Stimulated activated CD8-positive, alpha-beta memory T cell treated with anti-CD3 and anti-CD28 coated beads, Interleukin-12 subunit alpha, Interleukin-12 subunit beta, amount 100 ng/mL, for 1 hour (primary cell): ENCODE measurements around the gene HDX.
A peak's percentile ranks its signal among the peaks of the same experiment; 100 is the strongest.
"Not testable (repeated sequence)": the region's sequence is repeated elsewhere in the genome, so short reads cannot be mapped to it uniquely, and the experiment has no call there.

Experiments used
- DNase-seq: peaks from one replicate; pipeline ENCODE4 v3.0.0-alpha.2; 2020; ENCODE audit warnings: low read depth

The HDX gene, protein sequence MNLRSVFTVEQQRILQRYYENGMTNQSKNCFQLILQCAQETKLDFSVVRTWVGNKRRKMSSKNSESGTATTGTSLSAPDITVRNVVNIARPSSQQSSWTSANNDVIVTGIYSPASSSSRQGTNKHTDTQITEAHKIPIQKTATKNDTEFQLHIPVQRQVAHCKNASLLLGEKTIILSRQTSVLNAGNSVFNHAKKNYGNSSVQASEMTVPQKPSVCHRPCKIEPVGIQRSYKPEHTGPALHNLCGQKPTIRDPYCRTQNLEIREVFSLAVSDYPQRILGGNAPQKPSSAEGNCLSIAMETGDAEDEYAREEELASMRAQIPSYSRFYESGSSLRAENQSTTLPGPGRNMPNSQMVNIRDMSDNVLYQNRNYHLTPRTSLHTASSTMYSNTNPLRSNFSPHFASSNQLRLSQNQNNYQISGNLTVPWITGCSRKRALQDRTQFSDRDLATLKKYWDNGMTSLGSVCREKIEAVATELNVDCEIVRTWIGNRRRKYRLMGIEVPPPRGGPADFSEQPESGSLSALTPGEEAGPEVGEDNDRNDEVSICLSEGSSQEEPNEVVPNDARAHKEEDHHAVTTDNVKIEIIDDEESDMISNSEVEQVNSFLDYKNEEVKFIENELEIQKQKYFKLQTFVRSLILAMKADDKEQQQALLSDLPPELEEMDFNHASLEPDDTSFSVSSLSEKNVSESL

GRCh38 chrX:84501798-84502628 lies at the start of gene HDX:
Gene HDX, minus strand, starts transcription at chrX:84502453. Its CDS starts 27,056 bp downstream, at chrX:84475397.
- DNase-seq = peak; percentile 30

DNA sequence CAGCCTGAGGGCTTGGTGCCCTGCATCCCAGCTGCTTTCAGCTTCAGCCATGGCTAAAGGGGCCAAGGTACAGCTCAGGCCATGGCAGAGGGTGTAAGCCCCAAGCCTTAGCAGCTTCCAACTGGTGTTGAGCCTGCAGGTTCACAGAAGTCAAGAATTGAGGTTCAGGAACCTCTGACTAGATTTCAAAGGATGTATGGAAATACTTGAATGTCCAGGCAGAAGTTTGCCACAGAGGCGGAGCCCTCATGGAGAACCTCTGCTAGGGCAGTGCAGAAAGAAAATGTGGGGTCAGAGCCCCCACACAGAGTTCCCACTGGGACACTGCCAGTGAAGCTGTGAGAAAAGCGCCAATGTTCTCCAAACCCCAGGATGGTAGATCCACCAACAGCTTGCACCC lies 39.1 kb upstream of the HDX start:
- not testable (repeated sequence) for DNase-seq

DNA sequence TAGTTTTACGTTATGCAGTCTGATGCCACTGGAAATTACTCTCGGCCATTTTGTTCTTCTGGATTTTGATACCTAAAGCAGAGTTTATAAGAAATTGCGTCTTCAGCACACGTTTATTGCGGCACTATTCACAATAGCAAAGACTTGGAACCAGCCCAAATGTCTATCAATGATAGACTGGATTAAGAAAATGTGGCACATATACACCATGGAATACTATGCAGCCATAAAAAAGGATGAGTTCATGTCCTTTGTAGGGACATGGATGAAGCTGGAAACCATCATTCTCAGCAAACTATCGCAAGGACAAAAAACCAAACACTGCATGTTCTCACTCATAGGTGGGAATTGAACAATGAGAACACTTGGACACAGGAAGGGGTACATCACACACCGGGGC lies 35.4 kb upstream of the HDX start:
- not testable (repeated sequence) for DNase-seq

DNA sequence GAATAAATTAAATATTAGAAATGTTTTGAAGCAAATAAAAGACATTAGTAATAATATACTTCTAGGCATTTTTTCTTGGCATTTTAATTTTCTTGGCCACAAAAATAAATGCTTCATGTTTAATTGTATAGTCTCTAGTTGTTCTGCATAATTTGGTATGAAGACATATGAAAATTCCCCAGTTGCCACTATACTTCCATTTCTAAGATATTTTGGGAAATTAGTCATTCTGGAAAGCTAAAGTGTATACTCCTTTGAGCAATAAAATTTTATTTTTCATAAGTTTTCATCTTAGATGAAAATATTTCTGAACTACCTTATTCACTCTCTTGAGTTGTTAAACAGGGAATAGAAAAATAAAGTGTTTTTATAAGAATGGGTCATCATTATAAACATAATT lies 13.8 kb downstream of the HDX start:
- DNase-seq = no peak

DNA sequence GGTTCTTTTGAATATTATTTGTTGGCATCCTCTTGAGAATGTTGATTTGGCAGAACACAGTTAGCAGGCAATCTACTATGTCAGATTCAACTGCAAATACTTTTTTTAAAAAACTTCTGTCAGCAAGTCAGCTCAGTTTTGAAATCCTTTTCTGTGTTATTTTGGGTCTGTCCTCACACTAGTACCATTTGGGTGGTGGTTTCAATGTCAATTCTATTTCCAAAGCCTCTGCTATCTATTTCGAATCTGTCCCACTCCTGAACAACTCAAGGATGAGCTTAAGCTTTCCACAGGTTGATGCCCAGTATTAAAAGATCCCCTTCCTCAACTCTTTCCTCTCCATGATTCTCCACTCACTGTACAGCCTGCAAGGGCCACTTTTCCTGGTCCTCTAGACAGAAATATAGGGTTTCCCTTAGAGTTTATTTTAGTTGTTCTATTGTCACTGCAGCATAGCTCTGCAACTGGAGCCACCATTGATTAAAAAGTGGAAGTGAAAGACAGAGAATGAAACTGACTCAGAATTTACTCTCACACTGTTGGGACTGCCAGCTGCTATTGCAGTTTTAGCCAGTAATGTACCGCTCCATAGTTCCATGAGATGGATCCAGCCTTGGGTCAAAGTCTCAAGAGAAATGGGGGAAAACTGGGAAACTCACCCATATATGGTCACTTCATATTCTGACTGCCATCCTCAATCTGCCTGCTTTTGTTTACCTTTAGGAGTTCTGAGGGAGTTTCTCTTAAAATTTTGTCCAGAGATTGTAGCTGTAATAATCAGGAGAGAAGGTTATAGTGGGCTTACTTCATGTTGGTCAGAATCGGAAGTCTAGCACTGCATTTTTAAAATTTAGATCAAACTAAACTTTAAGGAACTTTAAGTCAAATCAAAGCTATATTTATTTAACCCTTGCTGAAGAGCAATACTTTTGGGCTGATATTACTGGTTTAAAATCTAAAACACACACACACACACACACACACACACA lies 14.6 kb downstream of the HDX start:
- no peak for DNase-seq

DNA sequence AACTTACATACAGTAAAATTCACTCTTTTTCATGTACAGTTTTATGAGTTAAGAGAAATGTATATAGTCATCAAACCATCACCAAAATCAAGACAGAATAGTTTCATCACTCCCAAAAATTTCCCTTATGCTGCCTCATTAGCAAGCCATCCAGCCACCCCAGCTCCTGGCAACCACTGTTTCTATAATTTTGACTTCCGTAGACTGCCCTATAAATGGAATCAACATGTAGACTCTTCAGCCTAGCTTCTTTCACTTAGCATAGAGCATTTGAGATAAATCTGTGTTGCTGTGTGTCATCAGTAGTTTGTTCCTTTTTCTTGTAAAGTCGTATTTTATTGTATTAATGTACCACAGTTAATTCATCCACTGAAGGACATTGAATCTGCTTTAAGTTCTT lies 23.2 kb downstream of the HDX start:
- no peak for DNase-seq

GRCh38 chrX:84477114-84477513 lies 25.1 kb downstream of the HDX start:
- DNase-seq = no peak

GRCh38 chrX:84475596-84475995 lies 26.7 kb downstream of the HDX start:
- no peak for DNase-seq

- DNase-seq = no peak
These were observed 27.2 kb downstream of the HDX start for GRCh38 chrX:84475101-84475500.

- DNase-seq = no peak
These were observed 33.0 kb downstream of the HDX start for GRCh38 chrX:84469226-84469625.

- no peak for DNase-seq
These were observed 34.4 kb downstream of the HDX start for GRCh38 chrX:84467898-84468297.

- no peak for DNase-seq
These were observed 48.7 kb downstream of the HDX start for GRCh38 chrX:84453351-84454246.

DNA sequence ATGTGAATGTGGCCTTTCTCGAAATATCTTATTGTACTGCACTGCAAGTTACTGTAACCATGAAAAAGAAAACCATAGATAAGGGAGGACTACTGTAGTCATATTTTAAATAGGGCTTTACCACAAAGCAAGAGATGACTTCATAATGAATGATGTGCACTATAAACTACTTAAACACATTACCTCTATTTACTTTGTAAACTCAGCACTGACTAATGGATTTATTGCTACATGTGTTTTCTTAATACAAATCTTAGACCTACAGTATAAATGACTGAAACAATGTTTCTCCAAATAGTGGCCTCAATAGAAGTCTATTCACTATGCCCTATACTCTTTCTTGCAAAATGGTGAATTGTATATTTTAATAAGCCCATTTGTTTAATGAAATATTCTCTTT lies 61.1 kb downstream of the HDX start:
- no peak for DNase-seq

DNA sequence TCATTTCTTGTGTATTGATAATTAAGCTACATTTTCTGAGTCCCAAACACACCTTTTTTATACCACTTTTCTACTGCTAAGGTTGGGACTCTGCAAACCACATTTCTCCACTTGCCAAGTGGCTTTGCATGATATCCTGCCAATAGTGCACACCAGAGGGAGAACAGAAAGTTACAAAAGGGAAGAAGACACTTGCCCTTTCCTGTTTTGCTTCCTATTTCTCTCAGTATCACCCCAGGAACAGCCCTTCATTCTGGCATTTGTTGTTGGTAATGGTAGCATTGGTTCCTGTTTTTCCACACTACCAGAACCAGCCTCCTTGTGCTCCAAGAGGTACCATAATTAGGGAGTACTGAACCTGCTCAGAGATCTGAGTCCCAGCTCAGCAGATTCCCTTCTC lies 87.1 kb downstream of the HDX start:
- no peak for DNase-seq

GRCh38 chrX:84363663-84364062 lies 138.6 kb downstream of the HDX start:
- no peak for DNase-seq

DNA sequence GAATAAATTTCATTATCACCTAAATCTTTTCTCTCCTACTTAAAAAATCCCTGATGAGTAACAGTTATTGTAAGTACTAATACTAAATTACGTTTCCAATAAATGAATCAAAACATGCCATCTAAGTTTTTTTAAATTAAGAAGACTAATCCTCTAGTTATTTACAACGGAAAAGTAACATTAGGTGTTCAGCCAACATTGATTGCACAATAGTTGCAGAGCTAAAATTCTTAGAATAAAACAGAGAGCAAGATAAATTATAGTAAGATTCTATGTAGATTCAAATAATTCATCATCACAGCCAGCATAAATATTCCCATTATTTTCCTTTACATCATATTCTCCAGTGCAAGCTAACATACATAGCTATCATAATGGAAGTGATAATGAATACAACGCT lies 139.2 kb downstream of the HDX start:
- no peak for DNase-seq

- no peak for DNase-seq
These were observed 139.9 kb downstream of the HDX start for GRCh38 chrX:84362184-84362838.

DNA sequence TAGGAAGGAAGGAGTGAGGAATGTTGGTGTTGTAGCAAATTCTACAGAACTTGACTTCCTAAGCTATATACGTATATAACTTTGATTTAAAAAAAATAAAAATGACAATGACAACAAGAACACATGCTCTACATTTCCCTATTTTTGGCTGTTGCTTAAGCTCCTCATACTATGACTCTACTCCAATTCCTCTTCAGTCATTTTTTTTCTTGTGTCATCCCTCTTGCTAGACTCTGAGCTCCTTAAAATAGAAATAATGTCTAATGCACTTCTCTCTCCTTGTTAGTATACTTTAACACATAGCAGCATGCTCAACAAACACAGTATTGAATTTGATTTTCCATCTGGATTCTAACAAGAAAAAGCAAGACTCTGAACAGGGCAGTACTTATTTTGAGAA lies 144.0 kb downstream of the HDX start:
- no peak for DNase-seq

DNA sequence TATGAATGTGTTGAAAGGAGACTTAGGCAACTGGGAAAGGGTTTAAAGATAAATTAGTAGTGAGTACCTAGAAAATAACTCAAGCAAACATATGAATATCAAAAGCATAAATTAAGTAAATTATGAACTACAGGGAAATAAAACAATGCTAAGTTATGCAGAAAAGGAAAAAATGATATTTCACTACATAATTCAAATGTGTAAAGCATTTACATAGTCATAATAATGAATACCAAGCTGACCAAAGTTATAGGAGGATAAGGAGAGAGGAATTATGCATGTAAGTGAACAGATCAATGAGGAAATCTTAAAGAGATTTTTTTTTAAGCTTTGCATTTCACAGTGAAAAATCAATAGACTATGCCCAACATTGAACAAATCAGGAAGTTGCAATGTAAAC lies 145.0 kb downstream of the HDX start:
- no peak for DNase-seq

GRCh38 chrX:84340968-84341367 lies 161.3 kb downstream of the HDX start:
- DNase-seq = no peak
